GM12878 (cell line): Measurements from ENCODE around the gene TRIM63. TPM values are rescaled to one million over a fixed set of nuclear protein-coding genes. Genes with fewer than 3 reads are reported as not detected.
A peak's percentile ranks its signal among the peaks of the same experiment; 100 is the strongest.

Experiments
- ATAC-seq: fragments of 200-7000 bp; cut with Tn5 transposase; 3 replicates; pipeline ENCODE4 v1.9.1; 2020; ENCODE audit warnings: mild to moderate bottlenecking, moderate library complexity
- BruUV-seq: library from RNA; stranded (reverse); fragments of 400-500 nt; replicated peaks from 2 replicates; lab custom pipeline; 2021; lab: Mats Ljungman, UMichigan
- CTCF ChIA-PET: fragments of 300-600 bp; sonication (Branson Sonifier 250); formaldehyde crosslinking; extraction: SDS; loops from one replicate; lab custom pipeline; 2021; ENCODE audit warnings: inconsistent platforms; lab: Yijun Ruan, JAX
- POLR2A ChIA-PET: fragments of 350-600 bp; formaldehyde crosslinking; extraction: SDS; loops from one replicate; lab custom pipeline; 2021; ENCODE audit warnings: inconsistent platforms; lab: Charles Lee
- RAD21 ChIA-PET: fragments of 300-600 bp; sonication (Branson Sonifier 250); formaldehyde crosslinking; loops from one replicate; lab custom pipeline; 2023; ENCODE audit warnings: antibody characterized with exemption; ENCODE audit not compliant: unreplicated experiment; lab: Charles Lee
- SMC1A ChIA-PET: fragments of 300-600 bp; sonication (Branson Sonifier 250); formaldehyde crosslinking; loops from one replicate; lab custom pipeline; 2023; ENCODE audit not compliant: unreplicated experiment, uncharacterized antibody; lab: Charles Lee
- DNase-seq: peaks from one replicate; pipeline ENCODE4 v3.0.0-alpha.2; 2011; ENCODE audit warnings: low read depth, low spot score
- FAIRE-seq: peaks from 3 replicates; lab custom pipeline; 2011; peaks lifted over from hg19 to GRCh38; lab: Jason Lieb, UNC
- H2AFZ ChIP-seq: 2 replicates; pipeline ENCODE4 v1.6.0; 2011; ENCODE audit warnings: low read depth, low read length, control low read depth; ENCODE audit not compliant: control insufficient read depth
- H3K27ac ChIP-seq: 2 replicates; pipeline ENCODE4 v1.5.1; 2011; ENCODE audit warnings: control low read depth; ENCODE audit not compliant: control insufficient read depth, insufficient read depth
- H3K27me3 ChIP-seq, 2 experiments: replicated peaks in 1 of 2; 2 replicates each; pipeline versions ENCODE4 v1.6.0 to v1.6.1; 2011; ENCODE audit warnings: low read length in 1 of 2; ENCODE audit not compliant: control insufficient read depth in 2 of 2, insufficient read depth in 2 of 2
- H3K36me3 ChIP-seq, 2 experiments: 2 replicates each; pipeline ENCODE4 v1.5.1; 2011; ENCODE audit warnings: low read length in 1 of 2; ENCODE audit not compliant: control insufficient read depth in 2 of 2, insufficient read depth in 2 of 2
- H3K4me1 ChIP-seq: 2 replicates; pipeline ENCODE4 v1.6.1; 2011; ENCODE audit warnings: mild to moderate bottlenecking, low read length, moderate library complexity, mixed read lengths; ENCODE audit not compliant: control insufficient read depth, insufficient read depth
- H3K4me2 ChIP-seq: 2 replicates; pipeline ENCODE4 v1.6.0; 2011; ENCODE audit warnings: control low read depth; ENCODE audit not compliant: control insufficient read depth, insufficient read depth
- H3K4me3 ChIP-seq: fragments of 200-600 bp; sonication (generic); 2 replicates; pipeline ENCODE4 v1.5.1; 2016
- H3K79me2 ChIP-seq: 2 replicates; pipeline ENCODE4 v1.6.0; 2011; ENCODE audit warnings: low read length; ENCODE audit not compliant: control insufficient read depth, insufficient read depth
- H3K9ac ChIP-seq: 2 replicates; pipeline ENCODE4 v1.8.0; 2011; ENCODE audit warnings: low read length, control low read depth, mixed read lengths; ENCODE audit not compliant: control insufficient read depth, insufficient read depth
- H3K9me3 ChIP-seq: replicated peaks from 3 replicates; pipeline ENCODE4 v1.5.1; 2011; ENCODE audit warnings: mild to moderate bottlenecking, low read length; ENCODE audit not compliant: control insufficient read depth, insufficient read depth
- H4K20me1 ChIP-seq: 2 replicates; pipeline ENCODE4 v1.6.0; 2011; ENCODE audit not compliant: control insufficient read depth, insufficient read depth
- CTCF ChIP-seq, 3 experiments: IDR thresholded peaks in 2 of 3; conservative IDR thresholded peaks in 1 of 3; 2 replicates each; pipeline ENCODE4 v1.5.1; 2011; ENCODE audit warnings: low read depth in 3 of 3, low read length in 3 of 3, mild to moderate bottlenecking in 3 of 3, control low read depth in 2 of 3, moderate library complexity in 2 of 3, inconsistent platforms in 1 of 3, mixed read lengths in 1 of 3; ENCODE audit not compliant: control insufficient read depth in 2 of 3, insufficient read depth in 1 of 3; ENCODE audit errors: extremely low read depth in 1 of 3
- MYB ChIP-seq: fragments of 150-350 bp; IDR thresholded peaks from 2 replicates; pipeline ENCODE4 v1.6.1; 2014; ENCODE audit warnings: mild to moderate bottlenecking, low read depth, low read length, borderline replicate concordance
- SRF ChIP-seq, 2 experiments: IDR thresholded peaks; 2 replicates each; pipeline ENCODE4 v1.6.1; 2011; ENCODE audit warnings: low read depth in 2 of 2, low read length in 2 of 2, mild to moderate bottlenecking in 1 of 2, moderate library complexity in 1 of 2
- SUZ12 ChIP-seq: fragments of 200-600 bp; sonication (generic); IDR thresholded peaks from one replicate; pipeline ENCODE4 v1.6.1; 2018; ENCODE audit warnings: antibody characterized with exemption, mild to moderate bottlenecking; ENCODE audit not compliant: unreplicated experiment
- ZNF622 ChIP-seq: fragments of 450-650 bp; IDR thresholded peaks from 2 replicates; pipeline ENCODE4 v1.6.1; 2017; ENCODE audit warnings: mild to moderate bottlenecking, inconsistent platforms
- WGBS: methylation state at CpG from one replicate; pipeline ENCODE4 v1.1.6; 2016; ENCODE audit warnings: low lambda C conversion rate; ENCODE audit not compliant: insufficient replicate concordance, insufficient coverage; ENCODE audit errors: missing lambda C conversion rate; 5-methylcytosine and 5-hydroxymethylcytosine counted together
- in situ Hi-C: fragments of 300-500 bp; cut with MboI; formaldehyde crosslinking; loops from 9 replicates; pipeline ENCODE4 v1.14.3; 2018; ENCODE audit warnings: mixed read lengths
- intact Hi-C: fragments of 100-400 bp; cut with micrococcal nuclease; formaldehyde crosslinking; loops from one replicate; pipeline ENCODE4 v1.14.2; 2022; ENCODE audit not compliant: unreplicated experiment
- polyA plus RNA-seq, 11 experiments: library from polyadenylated mRNA; depleted of rRNA in 4 of 11; unstranded in 6 of 11; stranded (reverse) in 5 of 11; fragments of >200 nt; fragmentation: Nextera tagmentation in 4 of 11; fragmentation: Illumina TruSeq in 1 of 11; extraction: Ambion mirVana in 4 of 11; extraction: Trizol in 1 of 11; gene quantifications; 1 replicate in 1 of 11; 2 replicates in 10 of 11; pipeline versions ENCODE4 v1.2.1 to v1.2.3, GENCODE V29; 2011 to 2016; ENCODE audit warnings: inconsistent platforms in 2 of 11, missing spikeins in 2 of 11, low read depth in 1 of 11
- total RNA-seq, 4 experiments: library from RNA; depleted of rRNA in 3 of 4; stranded (reverse); fragments of >200 nt in 3 of 4; fragmentation: Illumina TruSeq in 1 of 4; extraction: Trizol in 1 of 4; gene quantifications; 2 replicates each; pipeline versions ENCODE4 v1.2.1 to v1.2.3, GENCODE V29; 2013 to 2021
- TF ChIP-seq, protein P1 (sequence below): IDR thresholded peaks from 2 replicates; pipeline ENCODE4 v1.6.1; 2012; ENCODE audit warnings: mild to moderate bottlenecking, low read depth, low read length

TRIM63 gene
- total and polyA plus RNA-seq, 10 of the 15 experiments (the other 5 are each of a cell fraction or from before 2014, with no cell fraction given), result not detected

- no peaks in the 10 kb centered on the region for H4K20me1 ChIP-seq
- FAIRE-seq (no peak), DNase-seq (no peak), ATAC-seq (no peak)
- 0% methylated on average over 4 of the region's 7 CpGs for WGBS
- CTCF ChIA-PET, result interaction anchor here (0.6 to 1.7 kb wide), 7 partner anchors 12 to 936 kb away, joined by 3 to 7 read pairs (median 4); partner anchors contain the start of gene PAFAH2
- TF ChIP-seq SRF (IDR thresholded peaks at IDR 0.05; ENCODE audit: low read depth in 2 of 2, low read length in 2 of 2) (no peak), CTCF (IDR thresholded peaks at IDR 0.05 in 2 of 3, conservative IDR thresholded peaks at IDR 0.05 in 1 of 3; ENCODE audit: control insufficient read depth in 2 of 3, extremely low read depth in 1 of 3, insufficient read depth in 1 of 3, low read depth in 3 of 3, low read length in 3 of 3) (peak; percentile 7 to 20 (median 12); a peak in 2 of 6 replicates), SUZ12 (no peak), ZNF622 (no peak), MYB (no peak)
- TF ChIP-seq, protein P1, sequence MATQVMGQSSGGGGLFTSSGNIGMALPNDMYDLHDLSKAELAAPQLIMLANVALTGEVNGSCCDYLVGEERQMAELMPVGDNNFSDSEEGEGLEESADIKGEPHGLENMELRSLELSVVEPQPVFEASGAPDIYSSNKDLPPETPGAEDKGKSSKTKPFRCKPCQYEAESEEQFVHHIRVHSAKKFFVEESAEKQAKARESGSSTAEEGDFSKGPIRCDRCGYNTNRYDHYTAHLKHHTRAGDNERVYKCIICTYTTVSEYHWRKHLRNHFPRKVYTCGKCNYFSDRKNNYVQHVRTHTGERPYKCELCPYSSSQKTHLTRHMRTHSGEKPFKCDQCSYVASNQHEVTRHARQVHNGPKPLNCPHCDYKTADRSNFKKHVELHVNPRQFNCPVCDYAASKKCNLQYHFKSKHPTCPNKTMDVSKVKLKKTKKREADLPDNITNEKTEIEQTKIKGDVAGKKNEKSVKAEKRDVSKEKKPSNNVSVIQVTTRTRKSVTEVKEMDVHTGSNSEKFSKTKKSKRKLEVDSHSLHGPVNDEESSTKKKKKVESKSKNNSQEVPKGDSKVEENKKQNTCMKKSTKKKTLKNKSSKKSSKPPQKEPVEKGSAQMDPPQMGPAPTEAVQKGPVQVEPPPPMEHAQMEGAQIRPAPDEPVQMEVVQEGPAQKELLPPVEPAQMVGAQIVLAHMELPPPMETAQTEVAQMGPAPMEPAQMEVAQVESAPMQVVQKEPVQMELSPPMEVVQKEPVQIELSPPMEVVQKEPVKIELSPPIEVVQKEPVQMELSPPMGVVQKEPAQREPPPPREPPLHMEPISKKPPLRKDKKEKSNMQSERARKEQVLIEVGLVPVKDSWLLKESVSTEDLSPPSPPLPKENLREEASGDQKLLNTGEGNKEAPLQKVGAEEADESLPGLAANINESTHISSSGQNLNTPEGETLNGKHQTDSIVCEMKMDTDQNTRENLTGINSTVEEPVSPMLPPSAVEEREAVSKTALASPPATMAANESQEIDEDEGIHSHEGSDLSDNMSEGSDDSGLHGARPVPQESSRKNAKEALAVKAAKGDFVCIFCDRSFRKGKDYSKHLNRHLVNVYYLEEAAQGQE, result no peak
- peaks cover 3% of the 10 kb centered on the region; the same call in 1 of the 2 replicates for H3K4me1 ChIP-seq
- no peak overlapping the region for H2AFZ ChIP-seq
- SMC1A ChIA-PET, result interaction anchor here (1.3 kb wide), 1 partner anchor 13 kb away, joined by 5 read pairs; no protein-coding TSS in a partner anchor
- BruUV-seq, result no TSS peak
- intact Hi-C loops (no loop called here), in situ Hi-C loops (no loop called here)
- no peaks in the 10 kb centered on the region for H3K79me2 ChIP-seq
- RAD21 ChIA-PET, result interaction anchor here (0.8 to 1.6 kb wide), 4 partner anchors 31 to 134 kb away, joined by 3 to 5 read pairs (median 3); no protein-coding TSS in a partner anchor
- no peak overlapping the region for H3K9ac ChIP-seq
- H3K9me3 ChIP-seq, result 0 out of 3 replicates have a peak, but pooled peaks cover 2% of the 10 kb centered on the region
- no peak overlapping the region for H3K27ac ChIP-seq
- H3K36me3 ChIP-seq, result no peaks in the 10 kb centered on the region
- no peak overlapping the region for H3K4me2 ChIP-seq
- H3K4me3 ChIP-seq, result no peak overlapping the region
- peaks cover 0 to 2% of the 10 kb centered on the region in 2 experiments; a peak in 3 of 4 replicates for H3K27me3 ChIP-seq
- POLR2A ChIA-PET, result interaction anchor here (0.6 to 1.2 kb wide), 2 partner anchors 115 to 134 kb away, joined by 3 to 4 read pairs; no protein-coding TSS in a partner anchor
Observed at GRCh38 chr1:26029864-26030481, 37.5 kb downstream of the TRIM63 start.
